GM12872 (cell line): ENCODE measurements around the gene MTFP1.

Experiments used
- TF ChIP-seq, protein P1 (sequence below): IDR thresholded peaks from 3 replicates; pipeline ENCODE4 v1.5.1; 2011; ENCODE audit warnings: low read depth, mild to moderate bottlenecking, low read length, moderate library complexity; ENCODE audit not compliant: insufficient read depth

MTFP1 gene

GRCh38 chr22:30452861-30453260 lies 27.3 kb downstream of the MTFP1 start:
- TF ChIP-seq, protein P1, sequence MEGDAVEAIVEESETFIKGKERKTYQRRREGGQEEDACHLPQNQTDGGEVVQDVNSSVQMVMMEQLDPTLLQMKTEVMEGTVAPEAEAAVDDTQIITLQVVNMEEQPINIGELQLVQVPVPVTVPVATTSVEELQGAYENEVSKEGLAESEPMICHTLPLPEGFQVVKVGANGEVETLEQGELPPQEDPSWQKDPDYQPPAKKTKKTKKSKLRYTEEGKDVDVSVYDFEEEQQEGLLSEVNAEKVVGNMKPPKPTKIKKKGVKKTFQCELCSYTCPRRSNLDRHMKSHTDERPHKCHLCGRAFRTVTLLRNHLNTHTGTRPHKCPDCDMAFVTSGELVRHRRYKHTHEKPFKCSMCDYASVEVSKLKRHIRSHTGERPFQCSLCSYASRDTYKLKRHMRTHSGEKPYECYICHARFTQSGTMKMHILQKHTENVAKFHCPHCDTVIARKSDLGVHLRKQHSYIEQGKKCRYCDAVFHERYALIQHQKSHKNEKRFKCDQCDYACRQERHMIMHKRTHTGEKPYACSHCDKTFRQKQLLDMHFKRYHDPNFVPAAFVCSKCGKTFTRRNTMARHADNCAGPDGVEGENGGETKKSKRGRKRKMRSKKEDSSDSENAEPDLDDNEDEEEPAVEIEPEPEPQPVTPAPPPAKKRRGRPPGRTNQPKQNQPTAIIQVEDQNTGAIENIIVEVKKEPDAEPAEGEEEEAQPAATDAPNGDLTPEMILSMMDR = no peak

DNA sequence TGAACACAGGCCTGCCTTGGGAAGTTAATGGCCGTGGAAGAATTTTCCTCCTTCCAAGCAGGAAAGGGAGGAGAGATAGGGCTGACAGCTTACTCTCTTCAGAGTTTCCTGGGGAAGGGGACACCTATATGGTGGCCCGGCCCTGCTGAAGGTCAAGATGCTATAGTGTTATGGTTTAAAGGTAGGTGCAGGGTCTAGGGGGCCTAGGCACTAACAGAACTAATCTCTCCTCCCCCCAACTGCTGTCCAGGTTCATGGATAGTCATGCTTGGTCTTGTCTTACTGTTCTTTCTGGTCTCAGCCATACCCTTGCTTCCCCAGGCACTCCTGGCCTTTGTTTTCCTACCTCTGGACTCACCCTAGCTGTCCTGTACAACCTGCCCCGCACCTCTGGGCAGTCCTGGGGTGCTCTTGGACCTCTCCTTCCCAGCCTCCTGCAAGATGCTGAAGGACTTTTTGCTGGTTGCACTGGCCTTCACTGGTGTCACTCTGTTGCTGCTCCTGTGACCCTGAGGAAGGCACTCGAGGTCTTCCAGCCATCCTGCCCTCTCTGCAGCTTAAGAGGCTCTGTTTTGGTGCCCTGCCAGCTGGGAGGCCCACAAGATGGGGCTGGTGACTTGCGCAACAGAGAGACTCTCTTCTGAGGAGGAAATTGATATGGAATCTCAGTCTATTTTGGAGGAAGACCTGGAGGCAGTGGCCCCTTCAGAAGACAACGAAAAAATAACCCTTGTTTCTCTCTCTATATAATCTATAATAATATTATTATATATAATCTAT lies 28.4 kb downstream of the MTFP1 start:
- TF ChIP-seq, protein P1 = no peak

GRCh38 chr22:30455075-30455840 lies 29.7 kb downstream of the MTFP1 start:
- TF ChIP-seq, protein P1 = no peak

DNA sequence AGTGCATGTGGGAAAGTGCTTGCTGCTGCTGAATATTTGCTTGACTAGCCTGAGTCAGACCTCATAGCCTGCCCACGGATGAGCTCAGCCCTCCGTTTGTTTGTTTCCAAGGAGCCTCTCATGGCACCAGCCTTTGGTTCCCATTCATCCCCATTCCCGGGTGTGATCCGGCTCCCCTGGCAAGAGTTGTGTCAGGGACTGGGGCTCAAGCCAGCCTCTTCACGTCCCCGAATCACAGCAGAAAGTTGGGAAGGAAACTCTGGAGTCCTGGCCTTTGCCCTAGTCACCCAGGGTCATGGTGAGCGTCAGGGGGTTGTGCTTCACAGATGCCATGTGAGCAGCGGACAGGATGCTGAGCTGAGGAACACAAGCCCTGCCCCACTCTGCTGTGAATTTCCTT lies 32.4 kb downstream of the MTFP1 start:
- TF ChIP-seq, protein P1 = no peak

DNA sequence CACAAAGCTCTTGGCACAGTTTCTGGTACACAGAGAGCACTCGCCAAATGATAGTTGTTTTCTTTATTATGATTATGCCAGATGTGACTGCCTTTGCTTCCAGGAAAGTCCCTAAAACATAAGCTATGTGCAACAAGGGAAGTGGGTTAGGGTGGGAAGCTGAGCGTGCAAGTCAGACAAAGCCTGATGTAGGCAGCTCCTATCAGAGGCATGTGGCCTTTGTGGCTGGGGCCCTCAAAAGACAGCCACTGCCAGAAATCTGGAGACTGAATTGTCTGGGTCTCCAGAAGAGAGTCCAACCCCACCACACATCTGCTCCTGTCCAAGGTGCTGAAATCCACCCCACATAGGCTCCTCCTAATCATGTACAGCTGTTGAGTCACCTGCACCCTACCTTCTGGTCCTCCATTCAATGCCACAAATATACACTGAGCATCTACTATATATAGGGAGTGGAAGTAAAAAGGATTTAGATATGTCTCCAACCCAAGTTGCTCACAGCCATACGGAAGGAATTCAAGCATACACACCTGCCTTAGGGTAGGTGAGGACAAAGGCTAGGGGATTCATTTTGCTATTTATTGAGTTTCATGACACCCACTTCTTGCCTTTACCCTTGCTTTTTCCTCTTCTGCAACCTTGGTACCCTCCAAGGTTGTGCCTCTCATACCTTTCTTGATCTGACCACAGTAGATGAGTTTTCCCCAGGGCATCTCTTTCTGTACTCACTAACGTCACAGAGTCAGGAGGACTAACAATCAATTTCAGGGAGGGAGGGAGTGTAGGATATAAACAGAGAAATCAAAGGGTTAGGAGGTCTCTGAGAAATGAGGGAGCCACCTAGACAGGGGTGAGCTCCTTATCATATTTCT lies 33.8 kb downstream of the MTFP1 start:
- TF ChIP-seq, protein P1 = no peak

GRCh38 chr22:30460147-30460546 lies 34.6 kb downstream of the MTFP1 start:
- TF ChIP-seq, protein P1 = no peak

DNA sequence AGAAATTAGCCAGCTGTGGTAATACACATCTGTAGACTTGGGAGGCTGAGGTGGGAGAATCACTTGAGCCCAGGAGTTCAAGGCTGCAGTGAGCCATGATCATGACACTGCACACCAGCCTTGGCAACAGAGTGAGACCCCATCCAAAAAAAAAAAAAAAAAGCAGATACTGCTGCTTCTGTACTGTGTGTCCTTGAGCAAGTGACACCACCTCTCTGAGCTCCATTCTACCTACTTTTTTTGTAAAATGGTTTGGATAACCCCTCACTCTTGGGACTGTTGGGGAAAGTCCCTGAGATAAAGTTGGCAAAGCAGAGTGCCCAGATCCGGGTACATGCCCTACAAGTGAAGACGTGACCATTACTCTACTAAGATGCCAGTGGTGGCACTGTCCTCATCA lies 43.6 kb downstream of the MTFP1 start:
- TF ChIP-seq, protein P1 = no peak
